Suprapubic skin (tissue), 4 donors: ENCODE measurements around the gene APPL1. TPM values are rescaled to one million over a fixed set of nuclear protein-coding genes. Genes with fewer than 3 reads are reported as not detected.
"Not testable (repeated sequence)": the region's sequence is repeated elsewhere in the genome, so short reads cannot be mapped to it uniquely, and the experiment has no call there.

ENCODE experiments used
- DNase-seq, 2 donors: peaks; one replicate each; pipeline ENCODE4 v3.0.0-alpha.2; 2019; ENCODE audit warnings: low spot score in 2 of 2
- H3K27ac ChIP-seq: fragments of 200-600 bp; sonication (generic); one replicate; pipeline ENCODE4 v1.5.1; 2019
- H3K27me3 ChIP-seq: fragments of 200-600 bp; sonication (generic); one replicate; pipeline ENCODE4 v1.5.1; 2019
- H3K36me3 ChIP-seq: fragments of 200-600 bp; sonication (generic); one replicate; pipeline ENCODE4 v1.5.1; 2019
- H3K4me1 ChIP-seq: fragments of 200-600 bp; sonication (generic); one replicate; pipeline ENCODE4 v1.5.1; 2019
- H3K4me3 ChIP-seq: fragments of 200-600 bp; sonication (generic); one replicate; pipeline ENCODE4 v1.5.1; 2019; ENCODE audit warnings: mild to moderate bottlenecking
- H3K9me3 ChIP-seq: fragments of 200-600 bp; sonication (generic); one replicate; pipeline ENCODE4 v1.5.1; 2019
- CTCF ChIP-seq, 2 donors: fragments of 200-600 bp in 1 of 2; fragments of 450-650 bp in 1 of 2; sonication (generic) in 1 of 2; IDR thresholded peaks; one replicate each; pipeline ENCODE4 v1.5.1; 2016 to 2019; ENCODE audit warnings: antibody characterized with exemption in 2 of 2, mild to moderate bottlenecking in 1 of 2, moderate library complexity in 1 of 2
- EP300 ChIP-seq: sonication (generic); formaldehyde crosslinking; IDR thresholded peaks from one replicate; pipeline ENCODE4 v1.6.1; 2017; ENCODE audit warnings: antibody characterized with exemption
- POLR2A ChIP-seq, 2 donors: fragments of 450-650 bp; IDR thresholded peaks; one replicate each; pipeline ENCODE4 v1.6.1; 2017; ENCODE audit warnings: antibody characterized with exemption in 2 of 2, mild to moderate bottlenecking in 2 of 2, moderate library complexity in 2 of 2
- POLR2AphosphoS5 ChIP-seq, 3 donors: sonication (generic); formaldehyde crosslinking; IDR thresholded peaks; one replicate each; pipeline ENCODE4 v1.6.1; 2017; ENCODE audit warnings: antibody characterized with exemption in 3 of 3
- WGBS: methylation state at CpG from one replicate; pipeline ENCODE4 v1.1.5; 2018; 5-methylcytosine and 5-hydroxymethylcytosine counted together
- total RNA-seq, 4 donors: library from RNA; depleted of rRNA; stranded (reverse); fragments of >200 nt; gene quantifications; one replicate each; pipeline ENCODE4 v1.1.0, GENCODE V29; 2016

APPL1 gene
- total RNA-seq, 4 donors from 2014 or later, result 41.1 to 60.2 (median 46.1) TPM

GRCh38 chr3:57292897-57293526 lies 65.5 kb downstream of the APPL1 start:
- Histone ChIP-seq H3K36me3 (no peaks in the 10 kb centered on the region), H3K9me3 (no peaks in the 10 kb centered on the region), H3K4me3 (no peak overlapping the region), H3K27ac (no peak overlapping the region), H3K4me1 (no peaks in the 10 kb centered on the region), H3K27me3 (no peaks in the 10 kb centered on the region)
- 91% methylated on average over 4 of the region's 4 CpGs for WGBS
- TF ChIP-seq POLR2AphosphoS5 (IDR thresholded peaks at IDR 0.05) (no peak), CTCF (IDR thresholded peaks at IDR 0.05) (no peak), POLR2A (IDR thresholded peaks at IDR 0.05) (no peak), EP300 (no peak)
- DNase-seq, result no peak

GRCh38 chr3:57298041-57298440 lies 70.5 kb downstream of the APPL1 start:
- Histone ChIP-seq H3K27ac (no peak overlapping the region), H3K4me3 (no peak overlapping the region), H3K4me1 (no peaks in the 10 kb centered on the region), H3K36me3 (no peaks in the 10 kb centered on the region), H3K27me3 (no peaks in the 10 kb centered on the region), H3K9me3 (no peaks in the 10 kb centered on the region)
- no peak for DNase-seq
- 100% methylated on average over 1 of the region's 1 CpG for WGBS
- TF ChIP-seq EP300 (no peak), POLR2AphosphoS5 (IDR thresholded peaks at IDR 0.05) (no peak), POLR2A (IDR thresholded peaks at IDR 0.05) (no peak), CTCF (IDR thresholded peaks at IDR 0.05) (no peak)

GRCh38 chr3:57303520-57303919 lies 76.0 kb downstream of the APPL1 start:
- WGBS, result 98% methylated on average over 7 of the region's 7 CpGs
- H3K27ac ChIP-seq, H3K36me3 ChIP-seq, H3K9me3 ChIP-seq, H3K4me1 ChIP-seq, DNase-seq, H3K4me3 ChIP-seq, H3K27me3 ChIP-seq: not testable (repeated sequence)

GRCh38 chr3:57309769-57310360 lies 82.3 kb downstream of the APPL1 start:
- no peaks in the 10 kb centered on the region for H3K4me1 ChIP-seq
- no peak for DNase-seq
- TF ChIP-seq CTCF (IDR thresholded peaks at IDR 0.05) (no peak), EP300 (no peak)
- no peaks in the 10 kb centered on the region for H3K9me3 ChIP-seq
- no peaks in the 10 kb centered on the region for H3K27me3 ChIP-seq
- H3K4me3 ChIP-seq, result no peak overlapping the region
- no peak overlapping the region for H3K27ac ChIP-seq
- 55% methylated on average over 3 of the region's 3 CpGs for WGBS
- no peaks in the 10 kb centered on the region for H3K36me3 ChIP-seq

- 97% methylated on average over 3 of the region's 3 CpGs for WGBS
- H3K4me3 ChIP-seq, result no peak overlapping the region
These were observed 86.7 kb downstream of the APPL1 start for GRCh38 chr3:57314204-57314603.

More at GRCh38 chr3:57314204-57314603, 86.7 kb downstream of the APPL1 start:
- H3K27me3 ChIP-seq, result no peaks in the 10 kb centered on the region
- H3K9me3 ChIP-seq, result no peaks in the 10 kb centered on the region
- H3K4me1 ChIP-seq, result no peaks in the 10 kb centered on the region
- DNase-seq, result no peak
- no peak for TF ChIP-seq POLR2A (IDR thresholded peaks at IDR 0.05)
- no peak for TF ChIP-seq CTCF (IDR thresholded peaks at IDR 0.05)
- TF ChIP-seq POLR2AphosphoS5 (IDR thresholded peaks at IDR 0.05), result no peak
- no peak for TF ChIP-seq EP300
- H3K36me3 ChIP-seq, result no peaks in the 10 kb centered on the region
- no peak overlapping the region for H3K27ac ChIP-seq

Other genes starting within 250 kb of the APPL1 start
- not detected for gene SPATA12, start 167.1 kb upstream of the APPL1 start, total RNA-seq
- gene IL17RD, start 62.4 kb upstream of the APPL1 start, total RNA-seq, result 1 to 10 TPM; 2.2 to 6.1 (median 3.7) TPM
- gene HESX1, start 27.8 kb upstream of the APPL1 start, total RNA-seq, result 1 to 10 TPM in 1 of 4 donors, under 1 TPM in 2, not detected in 1; 0.76 to 4.7 (median 0.89) TPM
- not detected for gene ASB14, start 65.0 kb downstream of the APPL1 start, total RNA-seq